PC-9 (cell line): ENCODE data around the gene AKAP6. TPM values are rescaled to one million over a fixed set of nuclear protein-coding genes. Genes with fewer than 3 reads are reported as not detected.

Experiments
- BruUV-seq: library from RNA; stranded (reverse); fragments of 400-500 nt; replicated peaks from 2 replicates; lab custom pipeline; 2021; lab: Mats Ljungman, UMichigan
- CTCF ChIA-PET: fragments of 300-600 bp; sonication (Branson Sonifier 250); formaldehyde crosslinking; loops from one replicate; lab custom pipeline; 2022; ENCODE audit warnings: antibody characterized with exemption; lab: Charles Lee
- POLR2A ChIA-PET: fragments of 300-600 bp; sonication (Branson Sonifier 250); formaldehyde crosslinking; loops from one replicate; lab custom pipeline; 2022; ENCODE audit warnings: antibody characterized with exemption; ENCODE audit not compliant: unreplicated experiment; lab: Charles Lee
- DNase-seq, 2 experiments: peaks; one replicate each; pipeline versions ENCODE4 v3.0.0 to v3.0.0-alpha.2; 2015 to 2022; ENCODE audit warnings: mixed read lengths in 1 of 2
- H2AFZ ChIP-seq: fragments of 200-600 bp; sonication (generic); 2 replicates; pipeline ENCODE4 v1.8.1; 2017; ENCODE audit warnings: antibody characterized with exemption
- H3F3A ChIP-seq: fragments of 200-600 bp; sonication (generic); 2 replicates; pipeline ENCODE4 v1.8.1; 2017; ENCODE audit warnings: antibody characterized with exemption, mild to moderate bottlenecking, low read depth; ENCODE audit not compliant: insufficient read depth
- H3K27ac ChIP-seq: fragments of 200-600 bp; sonication (generic); 2 replicates; pipeline ENCODE4 v1.6.1; 2016; ENCODE audit warnings: mixed run types
- H3K27me3 ChIP-seq: fragments of 200-600 bp; sonication (generic); 2 replicates; pipeline ENCODE4 v1.6.1; 2016; ENCODE audit warnings: low read depth, mixed run types; ENCODE audit not compliant: insufficient read depth
- H3K36me3 ChIP-seq: fragments of 200-600 bp; sonication (generic); 2 replicates; pipeline ENCODE4 v1.6.1; 2016; ENCODE audit warnings: low read depth, mixed run types
- H3K4me1 ChIP-seq: fragments of 200-600 bp; sonication (generic); replicated peaks from 2 replicates; pipeline ENCODE4 v1.6.1; 2016; ENCODE audit warnings: mixed run types; ENCODE audit not compliant: insufficient read depth
- H3K4me2 ChIP-seq: fragments of 200-600 bp; sonication (generic); 2 replicates; pipeline ENCODE4 v1.6.1; 2017; ENCODE audit warnings: mixed run types
- H3K4me3 ChIP-seq: fragments of 200-600 bp; sonication (generic); 2 replicates; pipeline ENCODE4 v1.6.1; 2016; ENCODE audit warnings: mixed run types
- H3K79me2 ChIP-seq: fragments of 200-600 bp; sonication (generic); 2 replicates; pipeline ENCODE4 v1.6.1; 2017; ENCODE audit warnings: low read depth, mixed run types
- H3K9me2 ChIP-seq: fragments of 200-600 bp; sonication (generic); 2 replicates; pipeline ENCODE4 v1.8.1; 2017; ENCODE audit warnings: mild to moderate bottlenecking; ENCODE audit not compliant: insufficient read depth
- H3K9me3 ChIP-seq: fragments of 200-600 bp; sonication (generic); 2 replicates; pipeline ENCODE4 v1.8.1; 2016; ENCODE audit warnings: low read depth; ENCODE audit not compliant: insufficient read depth
- H4K20me1 ChIP-seq: fragments of 200-600 bp; sonication (generic); 2 replicates; pipeline ENCODE4 v1.8.1; 2017; ENCODE audit not compliant: insufficient read depth
- CTCF ChIP-seq: fragments of 200-600 bp; sonication (generic); conservative IDR thresholded peaks from 2 replicates; pipeline ENCODE4 v1.6.1; 2017; ENCODE audit warnings: mixed run types, antibody characterized with exemption, mild to moderate bottlenecking, moderate library complexity
- EZH2 ChIP-seq: fragments of 200-600 bp; sonication (generic); IDR thresholded peaks from 2 replicates; pipeline ENCODE4 v1.8.0; 2017; ENCODE audit warnings: antibody characterized with exemption, low read depth
- intact Hi-C: fragments of 100-400 bp; cut with micrococcal nuclease; formaldehyde crosslinking; loops from one replicate; pipeline ENCODE4 v1.10.0; 2022; ENCODE audit not compliant: unreplicated experiment
- total RNA-seq: library from RNA; stranded (reverse); gene quantifications from 2 replicates; pipeline ENCODE4 v1.2.3, GENCODE V29; 2021

AKAP6 gene
- total RNA-seq, 1 experiment from 2014 or later = 2.8 TPM

- Histone ChIP-seq H3K4me2 (no peak overlapping the region), H4K20me1 (no peaks in the 10 kb centered on the region), H3F3A (no peaks in the 10 kb centered on the region), H3K4me1 (no peaks in the 10 kb centered on the region), H3K9me3 (no peaks in the 10 kb centered on the region), H3K27me3 (no peaks in the 10 kb centered on the region), H3K79me2 (no peaks in the 10 kb centered on the region), H3K27ac (no peak overlapping the region), H2AFZ (no peak overlapping the region), H3K36me3 (no peaks in the 10 kb centered on the region), H3K4me3 (no peak overlapping the region), H3K9me2 (no peaks in the 10 kb centered on the region)
- ChIA-PET CTCF (no interaction called here), POLR2A (interaction anchor here (0.5 kb wide), 1 partner anchor 573 kb away, joined by 10 read pairs; no protein-coding TSS in a partner anchor)
- no peak for DNase-seq
- TF ChIP-seq EZH2 (no peak), CTCF (no peak)
- no TSS peak for BruUV-seq
- intact Hi-C loops = no loop called here
These were observed 352.5 kb downstream of the AKAP6 start for GRCh38 chr14:32681598-32681997.

GRCh38 chr14:32682214-32682613, 353.1 kb downstream of the AKAP6 start:
- no TSS peak for BruUV-seq
- Histone ChIP-seq H3K4me1 (no peaks in the 10 kb centered on the region), H3K27ac (no peak overlapping the region), H3K27me3 (no peaks in the 10 kb centered on the region), H3K4me3 (no peak overlapping the region), H3F3A (no peaks in the 10 kb centered on the region), H2AFZ (no peak overlapping the region), H3K4me2 (no peak overlapping the region), H3K9me3 (no peaks in the 10 kb centered on the region), H4K20me1 (no peaks in the 10 kb centered on the region), H3K9me2 (no peaks in the 10 kb centered on the region), H3K79me2 (no peaks in the 10 kb centered on the region), H3K36me3 (no peaks in the 10 kb centered on the region)
- no peak for DNase-seq
- CTCF ChIA-PET = no interaction called here
- intact Hi-C loops = no loop called here
- POLR2A ChIA-PET = interaction anchor here (0.5 to 0.6 kb wide), 2 partner anchors 573 to 668 kb away, joined by 5 to 10 read pairs; no protein-coding TSS in a partner anchor
- TF ChIP-seq CTCF (no peak), EZH2 (no peak)

GRCh38 chr14:32683679-32684078, 354.6 kb downstream of the AKAP6 start:
- Histone ChIP-seq H3K27ac (no peak overlapping the region), H4K20me1 (no peaks in the 10 kb centered on the region), H3K4me2 (no peak overlapping the region), H3K9me2 (no peaks in the 10 kb centered on the region), H2AFZ (no peak overlapping the region), H3K4me1 (no peaks in the 10 kb centered on the region), H3K4me3 (no peak overlapping the region), H3K9me3 (no peaks in the 10 kb centered on the region), H3K27me3 (no peaks in the 10 kb centered on the region), H3F3A (no peaks in the 10 kb centered on the region), H3K79me2 (no peaks in the 10 kb centered on the region), H3K36me3 (no peaks in the 10 kb centered on the region)
- BruUV-seq = no TSS peak
- no peak for DNase-seq
- ChIA-PET POLR2A (no interaction called here), CTCF (no interaction called here)
- TF ChIP-seq EZH2 (no peak), CTCF (no peak)
- intact Hi-C loops = no loop called here
